GM18909 (cell line): ENCODE measurements around the gene SCARF2.
"Not testable (repeated sequence)": the region's sequence is repeated elsewhere in the genome, so short reads cannot be mapped to it uniquely, and the experiment has no call there.

ENCODE experiments used
- ATAC-seq: cut with Tn5 transposase; IDR thresholded peaks from one replicate; pipeline ENCODE4 v1.9.1; 2021; ENCODE audit warnings: mild to moderate bottlenecking; ENCODE audit not compliant: unreplicated experiment, poor library complexity

The SCARF2 gene

DNA sequence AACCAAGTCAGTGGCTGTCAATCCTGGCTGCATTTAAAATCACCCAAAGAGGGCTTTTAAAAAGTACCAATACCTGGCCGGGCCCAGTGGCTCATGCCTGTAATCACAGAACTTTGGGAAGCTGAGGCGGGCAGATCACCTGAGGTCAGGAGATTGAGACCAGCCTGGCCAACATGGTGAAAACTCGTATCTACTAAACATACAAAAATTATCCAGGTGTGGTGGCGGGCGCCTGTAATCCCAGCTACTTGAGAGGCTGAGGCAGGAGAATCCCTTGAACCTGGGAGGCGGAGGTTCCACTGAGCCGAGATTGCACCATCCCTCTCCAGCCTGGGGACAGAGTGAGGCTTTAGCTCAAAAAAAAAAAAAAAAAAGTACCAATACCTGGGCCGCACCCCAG lies 61.3 kb downstream of the SCARF2 start:
- not testable (repeated sequence) for ATAC-seq
